SU-DHL-6 (cell line): ENCODE measurements around the gene ALG8.

Experiments used
- CTCF ChIP-seq: fragments of 200-600 bp; sonication (generic); IDR thresholded peaks from one replicate; pipeline ENCODE4 v1.5.1; 2017; ENCODE audit warnings: antibody characterized with exemption, mild to moderate bottlenecking, low read length, moderate library complexity; ENCODE audit not compliant: insufficient read depth, poor library complexity, severe bottlenecking
- EZH2phosphoT487 ChIP-seq: fragments of 200-600 bp; sonication (generic), shearing (Covaris generic); conservative IDR thresholded peaks from 2 replicates; pipeline ENCODE4 v1.6.1; 2018; ENCODE audit warnings: mild to moderate bottlenecking, antibody characterized with exemption, low read length, moderate library complexity, mixed read lengths

GRCh38 chr11:78109081-78110015 lies 30.1 kb downstream of the ALG8 start:
- TF ChIP-seq CTCF (no peak), EZH2phosphoT487 (no peak)
